ENCODE results near the gene SAMD9L. TPM values are rescaled to one million over a fixed set of nuclear protein-coding genes. Genes with fewer than 3 reads are reported as not detected.

The SAMD9L gene
- total RNA-seq, 1 donor from 2014 or later: 3.0 TPM

Other genes starting within 250 kb of the SAMD9L start
- 1.5 TPM for gene SAMD9, start 30.4 kb downstream of the SAMD9L start, total RNA-seq
- gene HEPACAM2, start 78.1 kb upstream of the SAMD9L start, total RNA-seq: 0.25 TPM
- gene VPS50, start 84.0 kb upstream of the SAMD9L start, total RNA-seq: 81.4 TPM

Measured in temporal lobe (tissue), 1 donor.